Measurements from ENCODE around the gene ENPP4. TPM values are rescaled to one million over a fixed set of nuclear protein-coding genes. Genes with fewer than 3 reads are reported as not detected.
"Not testable (repeated sequence)": the region's sequence is repeated elsewhere in the genome, so short reads cannot be mapped to it uniquely, and the experiment has no call there.

Gene ENPP4
- total RNA-seq, 1 donor from 2014 or later: 4.8 TPM

- Mint-ChIP-seq H3K36me3 (no peaks in the 10 kb centered on the region), H3K27me3 (ENCODE audit: low read depth) (peaks cover 48% of the 10 kb centered on the region), H3K4me1 (peaks cover 2% of the 10 kb centered on the region), H3K9me3 (no peaks in the 10 kb centered on the region), H3K4me3 (no peak overlapping the region), H3K27ac (no peak overlapping the region)
- no peak for TF ChIP-seq CTCF (IDR thresholded peaks at IDR 0.05; ENCODE audit: unreplicated experiment)
- no peak for DNase-seq (ENCODE audit: low spot score in 2 of 2, unreplicated experiment in 2 of 2)
These were observed 4.4 kb downstream of the ENPP4 start for GRCh38 chr6:46134216-46134615.

- H3K4me3 Mint-ChIP-seq: no peak overlapping the region
- no peak overlapping the region for H3K27ac Mint-ChIP-seq
- peaks cover 38% of the 10 kb centered on the region for H3K27me3 Mint-ChIP-seq (ENCODE audit: low read depth)
- no peak for TF ChIP-seq CTCF (IDR thresholded peaks at IDR 0.05; ENCODE audit: unreplicated experiment)
- H3K4me1 Mint-ChIP-seq: no peaks in the 10 kb centered on the region
- DNase-seq (ENCODE audit: low spot score in 2 of 2, unreplicated experiment in 2 of 2): no peak
- no peaks in the 10 kb centered on the region for H3K36me3 Mint-ChIP-seq
- no peaks in the 10 kb centered on the region for H3K9me3 Mint-ChIP-seq
These were observed 5.4 kb downstream of the ENPP4 start for GRCh38 chr6:46135176-46135575.

- no peaks in the 10 kb centered on the region for H3K36me3 Mint-ChIP-seq
- H3K4me1 Mint-ChIP-seq: no peaks in the 10 kb centered on the region
- no peaks in the 10 kb centered on the region for H3K9me3 Mint-ChIP-seq
- no peak for DNase-seq (ENCODE audit: low spot score in 2 of 2, unreplicated experiment in 2 of 2)
- TF ChIP-seq CTCF (IDR thresholded peaks at IDR 0.05; ENCODE audit: unreplicated experiment): no peak
- H3K27ac Mint-ChIP-seq: no peak overlapping the region
- H3K27me3 Mint-ChIP-seq (ENCODE audit: low read depth): peaks cover 32% of the 10 kb centered on the region
- H3K4me3 Mint-ChIP-seq: no peak overlapping the region
These were observed 7.0 kb downstream of the ENPP4 start for GRCh38 chr6:46136831-46137230.

GRCh38 chr6:46137387-46137786 lies 7.6 kb downstream of the ENPP4 start:
- no peak overlapping the region for H3K27ac Mint-ChIP-seq
- H3K9me3 Mint-ChIP-seq: no peaks in the 10 kb centered on the region
- no peaks in the 10 kb centered on the region for H3K4me1 Mint-ChIP-seq
- no peaks in the 10 kb centered on the region for H3K36me3 Mint-ChIP-seq
- H3K4me3 Mint-ChIP-seq: no peak overlapping the region
- no peak for DNase-seq (ENCODE audit: low spot score in 2 of 2, unreplicated experiment in 2 of 2)
- TF ChIP-seq CTCF (IDR thresholded peaks at IDR 0.05; ENCODE audit: unreplicated experiment): no peak
- peaks cover 30% of the 10 kb centered on the region for H3K27me3 Mint-ChIP-seq (ENCODE audit: low read depth)

- H3K27ac Mint-ChIP-seq: no peak overlapping the region
- DNase-seq (ENCODE audit: low spot score in 2 of 2, unreplicated experiment in 2 of 2): no peak
- no peak for TF ChIP-seq CTCF (IDR thresholded peaks at IDR 0.05; ENCODE audit: unreplicated experiment)
These were observed 8.5 kb downstream of the ENPP4 start for GRCh38 chr6:46138281-46138680.

GRCh38 chr6:46144270-46144669 lies 14.5 kb downstream of the ENPP4 start:
- no peaks in the 10 kb centered on the region for H3K9me3 Mint-ChIP-seq
- no peak overlapping the region for H3K4me3 Mint-ChIP-seq
- TF ChIP-seq CTCF (IDR thresholded peaks at IDR 0.05; ENCODE audit: unreplicated experiment): no peak
- H3K27me3 Mint-ChIP-seq (ENCODE audit: low read depth): no peaks in the 10 kb centered on the region
- H3K4me1 Mint-ChIP-seq: peaks cover 4% of the 10 kb centered on the region
- no peaks in the 10 kb centered on the region for H3K36me3 Mint-ChIP-seq
- no peak for DNase-seq (ENCODE audit: low spot score in 2 of 2, unreplicated experiment in 2 of 2)
- no peak overlapping the region for H3K27ac Mint-ChIP-seq

More at GRCh38 chr6:46138281-46138680, 8.5 kb downstream of the ENPP4 start:
- Mint-ChIP-seq H3K4me1 (no peaks in the 10 kb centered on the region), H3K9me3 (no peaks in the 10 kb centered on the region), H3K4me3 (no peak overlapping the region), H3K36me3 (no peaks in the 10 kb centered on the region), H3K27me3 (ENCODE audit: low read depth) (peaks cover 28% of the 10 kb centered on the region)

- H3K9me3 Mint-ChIP-seq; H3K4me3 Mint-ChIP-seq; H3K27me3 Mint-ChIP-seq (ENCODE audit: low read depth); H3K36me3 Mint-ChIP-seq; DNase-seq (ENCODE audit: low spot score in 2 of 2, unreplicated experiment in 2 of 2); H3K27ac Mint-ChIP-seq; H3K4me1 Mint-ChIP-seq: not testable (repeated sequence)
These were observed 19.3 kb downstream of the ENPP4 start for GRCh38 chr6:46149066-46149465.

Data from mesothelial cell of epicardium (in vitro differentiated cells).